Measurements from ENCODE around the gene STUM.

- no peak for TF ChIP-seq CTCF (IDR thresholded peaks at IDR 0.05 in 4 of 5, conservative IDR thresholded peaks at IDR 0.05 in 1 of 5)
- TF ChIP-seq POLR2A (IDR thresholded peaks at IDR 0.05): no peak
These were observed 109.5 kb downstream of the STUM start for GRCh38 chr1:226657895-226658545.

Data from gastrocnemius medialis (tissue), 4 donors.